ENCODE data around the gene XYLT2.
"Not testable (repeated sequence)": the region's sequence is repeated elsewhere in the genome, so short reads cannot be mapped to it uniquely, and the experiment has no call there.

Gene XYLT2

DNA sequence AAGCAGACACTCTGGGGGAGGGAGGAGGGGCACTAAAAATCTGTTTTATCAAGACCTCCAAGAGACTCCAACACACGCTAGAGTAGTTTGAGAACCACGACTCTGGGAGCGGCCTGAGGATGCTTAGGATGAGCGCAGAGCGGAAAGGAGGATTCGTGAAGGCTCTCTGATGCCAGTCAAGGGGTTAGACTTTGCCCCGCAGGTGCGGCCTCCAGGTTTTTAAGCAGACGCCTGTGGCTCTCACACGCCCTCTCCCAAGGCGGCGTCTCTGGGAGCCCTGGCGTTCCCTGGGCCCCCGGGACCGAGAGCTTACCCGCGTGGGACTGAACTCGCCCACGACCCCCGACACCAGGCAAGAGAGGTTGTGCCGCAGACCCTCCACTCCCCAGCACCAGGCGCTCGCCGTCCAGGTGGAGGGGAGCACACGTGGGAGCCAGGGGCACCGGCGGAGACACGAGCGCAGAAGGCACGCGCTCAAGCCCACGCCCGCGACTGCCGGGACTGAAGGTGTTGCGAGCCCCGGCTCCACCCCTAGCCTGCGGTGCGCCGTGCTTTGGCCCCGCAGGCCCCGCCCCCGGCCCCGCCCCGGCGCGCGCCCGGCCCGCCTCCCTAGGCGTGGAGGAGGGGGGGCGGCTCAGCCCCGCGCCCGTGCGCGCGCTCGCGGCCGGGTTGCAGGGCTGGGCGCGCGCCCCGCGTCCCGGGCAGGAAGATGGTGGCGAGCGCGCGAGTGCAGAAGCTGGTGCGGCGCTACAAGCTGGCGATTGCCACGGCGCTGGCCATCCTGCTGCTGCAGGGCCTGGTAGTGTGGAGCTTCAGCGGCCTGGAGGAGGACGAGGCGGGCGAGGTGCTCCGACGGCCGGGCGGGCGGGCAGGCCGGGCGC lies at the start of gene XYLT2:
TSS of gene XYLT2 (plus strand) at position 695 of the 881 bp plus-strand sequence. CDS start at position 710, 15 bp downstream.
- H3K27me3 Mint-ChIP-seq, result no peaks in the 10 kb centered on the region
- H3K4me1 Mint-ChIP-seq (ENCODE audit: low read depth), result peaks cover 31% of the 10 kb centered on the region
- no peaks in the 10 kb centered on the region for H3K9me3 Mint-ChIP-seq (ENCODE audit: low read depth)
- H3K4me3 Mint-ChIP-seq, result peak within 1 kb of the TSS; percentile 90
- H3K27ac Mint-ChIP-seq, result peak within 1 kb of the TSS; percentile 89
- H3K36me3 Mint-ChIP-seq, result no peaks in the 10 kb centered on the region

DNA sequence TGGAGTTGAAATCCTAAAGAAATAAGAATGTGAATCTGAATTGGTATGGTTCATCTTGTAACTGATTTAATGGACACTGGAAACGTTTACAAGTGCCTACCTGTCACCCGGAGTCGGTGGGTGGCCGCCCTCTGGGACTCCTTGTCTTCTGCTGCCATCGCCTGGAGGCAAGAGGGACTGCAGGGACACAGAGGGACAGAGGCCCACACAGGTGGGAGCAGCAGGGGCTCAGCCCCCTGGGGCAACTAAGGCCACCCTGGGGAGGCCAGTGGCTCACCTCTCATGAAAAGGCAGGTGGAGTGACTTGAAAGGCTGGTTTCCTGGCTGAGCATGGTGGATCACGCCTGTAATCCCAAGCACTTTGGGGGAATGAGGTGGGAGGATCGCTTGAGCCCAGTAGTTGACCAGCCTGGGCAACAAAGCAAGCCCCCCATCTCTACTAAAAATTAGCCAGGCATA lies 48.5 kb upstream of the XYLT2 start:
- Mint-ChIP-seq H3K9me3 (ENCODE audit: low read depth) (no peaks in the 10 kb centered on the region), H3K27me3 (peaks cover 2% of the 10 kb centered on the region), H3K27ac (no peak overlapping the region), H3K36me3 (no peaks in the 10 kb centered on the region), H3K4me3 (no peak overlapping the region), H3K4me1 (ENCODE audit: low read depth) (no peaks in the 10 kb centered on the region)

DNA sequence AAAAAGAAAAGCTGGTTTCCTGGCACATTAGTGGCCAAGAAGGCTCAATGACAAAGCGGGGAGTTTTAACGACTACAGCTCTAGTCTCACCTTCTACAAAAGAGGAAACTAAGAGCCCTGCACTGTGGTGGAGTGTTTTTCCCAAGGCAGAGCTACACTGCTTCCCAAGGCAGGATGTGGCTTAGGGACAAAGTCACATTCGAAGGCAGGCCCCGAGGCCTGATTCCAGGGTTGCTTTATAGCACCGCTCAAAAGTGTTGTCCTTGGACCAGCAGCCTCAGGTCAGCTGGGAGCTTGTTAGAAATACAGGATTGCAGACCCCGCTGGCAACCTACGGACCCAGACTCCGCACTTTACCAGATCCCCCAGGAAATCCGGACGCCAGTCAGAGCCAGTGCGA lies 47.9 kb upstream of the XYLT2 start:
- H3K4me3 Mint-ChIP-seq, result no peak overlapping the region
- no peak overlapping the region for H3K27ac Mint-ChIP-seq
- H3K36me3 Mint-ChIP-seq, result no peaks in the 10 kb centered on the region
- H3K9me3 Mint-ChIP-seq (ENCODE audit: low read depth), result no peaks in the 10 kb centered on the region
- no peaks in the 10 kb centered on the region for H3K4me1 Mint-ChIP-seq (ENCODE audit: low read depth)
- peaks cover 2% of the 10 kb centered on the region for H3K27me3 Mint-ChIP-seq

DNA sequence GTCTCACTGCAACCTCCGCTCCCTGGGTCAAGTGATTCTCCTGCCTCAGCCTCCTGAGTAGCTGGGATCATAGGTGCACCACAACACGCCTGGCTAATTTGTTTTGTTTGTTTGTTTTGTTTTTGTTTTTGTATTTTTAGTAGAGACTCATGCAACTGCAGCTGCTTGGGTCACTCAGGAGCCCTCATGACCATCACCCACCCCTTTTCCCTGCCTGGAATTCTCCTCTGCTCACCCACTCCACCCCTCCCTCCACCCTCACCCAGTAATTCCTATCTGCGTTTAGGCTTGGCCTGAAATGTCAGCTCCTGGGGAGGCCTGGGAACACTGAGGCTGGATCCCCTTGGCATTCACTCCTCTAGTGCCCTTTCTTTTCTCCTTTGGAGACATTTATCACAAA lies 46.1 kb upstream of the XYLT2 start:
- no peaks in the 10 kb centered on the region for H3K36me3 Mint-ChIP-seq
- no peak overlapping the region for H3K27ac Mint-ChIP-seq
- no peaks in the 10 kb centered on the region for H3K4me1 Mint-ChIP-seq (ENCODE audit: low read depth)
- peaks cover 5% of the 10 kb centered on the region for H3K27me3 Mint-ChIP-seq
- no peak overlapping the region for H3K4me3 Mint-ChIP-seq
- H3K9me3 Mint-ChIP-seq (ENCODE audit: low read depth), result no peaks in the 10 kb centered on the region

DNA sequence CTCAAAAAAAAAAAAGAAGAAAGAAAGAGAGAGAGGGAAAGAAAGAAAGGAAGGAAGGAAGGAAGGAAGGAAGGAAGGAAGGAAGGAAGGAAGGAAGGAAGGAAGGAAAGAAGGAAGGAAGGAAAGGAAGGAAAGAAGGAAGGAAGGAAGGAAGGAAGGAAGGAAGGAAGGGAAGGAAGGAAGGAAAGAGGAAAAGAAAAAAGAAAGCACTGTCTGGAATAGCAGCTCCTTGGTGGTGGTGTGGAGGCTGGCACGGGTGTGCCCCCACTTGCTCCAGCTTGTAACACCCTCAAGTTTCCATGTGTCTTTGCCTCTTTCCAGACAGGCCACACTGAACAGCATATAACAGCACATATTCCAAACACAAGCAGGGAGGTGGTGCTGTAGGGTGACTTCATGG lies 45.1 kb upstream of the XYLT2 start:
- not testable (repeated sequence) for H3K27me3 Mint-ChIP-seq; H3K9me3 Mint-ChIP-seq (ENCODE audit: low read depth); H3K4me3 Mint-ChIP-seq; H3K36me3 Mint-ChIP-seq; H3K27ac Mint-ChIP-seq; H3K4me1 Mint-ChIP-seq (ENCODE audit: low read depth)

DNA sequence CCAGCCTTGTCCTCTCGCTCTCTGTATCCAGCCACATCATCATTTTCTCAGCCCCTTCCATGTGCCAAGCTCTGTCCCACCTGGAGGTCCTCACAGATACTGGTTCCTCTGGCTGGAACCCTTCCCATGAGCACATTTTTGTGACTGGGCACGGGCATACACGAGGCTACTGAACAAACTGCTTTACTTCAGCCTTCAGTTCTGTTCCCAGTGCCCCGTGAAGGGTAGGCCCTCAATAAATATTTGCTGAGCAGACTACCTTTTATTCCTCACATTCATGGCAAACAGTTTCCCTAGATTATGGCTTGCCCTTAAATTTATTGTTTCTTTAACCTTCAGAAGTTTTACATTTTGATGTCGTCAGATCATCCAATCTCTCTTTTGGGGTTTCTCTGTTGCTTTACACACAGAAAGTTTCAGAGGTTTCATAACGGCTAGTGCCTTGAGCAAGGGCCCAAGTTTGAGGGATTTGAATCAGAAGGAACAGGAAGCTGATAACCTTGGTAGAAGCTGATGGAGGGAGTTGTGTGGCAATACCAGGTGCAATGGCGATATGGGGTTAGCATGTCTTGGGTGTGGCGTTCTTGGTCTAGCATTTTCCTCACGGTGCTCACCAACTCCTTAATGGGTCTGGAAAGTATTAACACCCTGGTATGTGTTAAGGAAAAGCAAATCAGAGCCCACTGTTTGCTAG lies 43.9 kb upstream of the XYLT2 start:
- Mint-ChIP-seq H3K36me3 (no peaks in the 10 kb centered on the region), H3K27me3 (peaks cover 7% of the 10 kb centered on the region), H3K4me3 (no peak overlapping the region), H3K4me1 (ENCODE audit: low read depth) (no peaks in the 10 kb centered on the region), H3K9me3 (ENCODE audit: low read depth) (no peaks in the 10 kb centered on the region), H3K27ac (no peak overlapping the region)

DNA sequence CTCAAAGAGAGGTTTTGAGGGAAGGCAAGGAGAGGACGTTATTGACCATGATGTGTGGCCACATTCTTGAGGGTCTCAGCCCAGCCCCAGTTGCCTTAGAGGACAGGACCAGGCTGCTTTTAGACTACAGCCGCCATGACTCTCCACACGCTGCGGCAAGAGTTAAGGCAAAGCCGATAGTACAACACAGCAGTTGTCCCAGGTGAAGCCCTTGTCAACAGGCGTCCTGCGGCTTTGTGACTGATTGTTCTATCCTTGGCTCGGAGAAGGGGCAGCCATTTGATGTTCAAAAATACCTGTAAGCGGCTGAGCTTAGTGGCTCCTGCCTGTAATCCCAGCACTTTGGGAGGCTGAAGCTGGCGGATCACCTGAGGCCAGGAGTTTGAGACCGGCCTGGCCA lies 42.9 kb upstream of the XYLT2 start:
- Mint-ChIP-seq H3K9me3 (ENCODE audit: low read depth) (no peaks in the 10 kb centered on the region), H3K27ac (no peak overlapping the region), H3K27me3 (peaks cover 7% of the 10 kb centered on the region), H3K4me1 (ENCODE audit: low read depth) (no peaks in the 10 kb centered on the region), H3K36me3 (no peaks in the 10 kb centered on the region), H3K4me3 (no peak overlapping the region)

DNA sequence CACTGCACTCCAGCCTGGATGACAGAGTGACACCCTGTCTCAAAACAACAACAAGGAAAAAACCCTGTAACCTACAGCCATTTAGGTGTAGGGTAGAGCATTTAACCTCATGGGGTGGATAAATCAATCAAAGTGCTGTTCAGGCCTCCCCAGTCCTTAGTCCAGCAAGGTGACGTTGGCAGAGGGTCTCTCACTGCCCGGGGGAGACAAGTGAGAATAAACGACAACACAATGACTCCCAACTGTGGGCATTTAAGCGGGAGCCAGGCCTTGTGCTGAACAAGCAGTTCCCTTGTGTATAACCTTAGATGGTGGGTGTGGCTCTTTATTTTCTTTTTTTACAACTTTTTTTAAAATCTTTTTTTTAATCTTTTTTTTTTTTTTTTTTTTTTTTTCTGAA lies 42.3 kb upstream of the XYLT2 start:
- Mint-ChIP-seq H3K4me3 (no peak overlapping the region), H3K36me3 (no peaks in the 10 kb centered on the region), H3K27me3 (peaks cover 7% of the 10 kb centered on the region), H3K4me1 (ENCODE audit: low read depth) (no peaks in the 10 kb centered on the region), H3K27ac (no peak overlapping the region), H3K9me3 (ENCODE audit: low read depth) (no peaks in the 10 kb centered on the region)

DNA sequence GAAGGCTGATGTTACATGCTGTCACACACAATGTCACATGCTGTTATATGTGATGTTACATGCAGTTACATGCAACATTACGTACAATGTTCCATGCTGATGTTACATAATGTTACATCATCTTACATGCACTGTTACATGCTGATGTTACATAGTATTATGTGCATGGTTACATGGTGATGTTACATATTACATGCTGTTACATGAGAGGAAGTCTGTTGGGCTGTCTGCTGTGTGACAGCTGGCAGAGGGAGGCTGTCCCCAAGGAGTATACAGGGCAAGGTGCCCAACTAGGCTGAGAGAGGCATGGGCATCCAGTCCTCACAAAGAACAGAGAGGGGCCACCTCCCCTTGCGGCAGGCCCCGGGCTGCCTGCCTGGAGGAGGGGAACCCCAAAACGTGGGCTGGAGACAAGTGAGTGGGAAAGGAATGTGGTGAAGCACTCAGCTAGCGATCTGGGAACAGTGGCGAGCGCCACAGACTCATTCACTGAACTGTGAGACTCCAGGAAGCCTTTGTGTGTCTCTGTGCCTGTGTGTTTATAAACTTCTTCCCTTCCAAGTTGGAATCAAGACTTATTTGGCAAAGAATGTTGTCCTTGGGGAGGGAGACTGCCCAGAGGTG lies 41.0 kb upstream of the XYLT2 start:
- Mint-ChIP-seq H3K4me3 (no peak overlapping the region), H3K4me1 (ENCODE audit: low read depth) (no peaks in the 10 kb centered on the region), H3K27ac (no peak overlapping the region), H3K9me3 (ENCODE audit: low read depth) (no peaks in the 10 kb centered on the region), H3K27me3 (peaks cover 7% of the 10 kb centered on the region), H3K36me3 (no peaks in the 10 kb centered on the region)

DNA sequence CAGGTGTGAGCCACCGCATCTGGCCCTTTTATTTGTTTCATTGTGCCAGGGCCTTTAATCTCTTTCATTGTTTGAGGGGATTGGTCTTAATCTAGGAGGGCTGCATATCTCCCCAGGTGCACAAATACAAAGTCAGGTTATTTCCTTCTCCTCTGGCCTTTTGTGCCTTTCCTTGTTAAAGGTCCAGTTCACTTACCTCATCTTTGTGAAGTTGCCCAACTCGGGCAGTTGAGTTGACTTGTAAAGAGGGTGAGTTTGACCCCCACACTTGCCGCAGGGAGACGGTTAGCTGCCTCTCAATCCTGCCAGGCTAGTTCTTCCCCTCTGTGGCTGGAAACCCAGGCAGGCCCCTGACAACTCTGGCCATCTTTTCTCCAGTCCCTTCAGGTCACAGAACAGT lies 38.3 kb upstream of the XYLT2 start:
- H3K9me3 Mint-ChIP-seq (ENCODE audit: low read depth), result no peaks in the 10 kb centered on the region
- H3K27ac Mint-ChIP-seq, result no peak overlapping the region
- no peaks in the 10 kb centered on the region for H3K36me3 Mint-ChIP-seq
- H3K4me3 Mint-ChIP-seq, result no peak overlapping the region
- no peaks in the 10 kb centered on the region for H3K4me1 Mint-ChIP-seq (ENCODE audit: low read depth)
- peaks cover 13% of the 10 kb centered on the region for H3K27me3 Mint-ChIP-seq

DNA sequence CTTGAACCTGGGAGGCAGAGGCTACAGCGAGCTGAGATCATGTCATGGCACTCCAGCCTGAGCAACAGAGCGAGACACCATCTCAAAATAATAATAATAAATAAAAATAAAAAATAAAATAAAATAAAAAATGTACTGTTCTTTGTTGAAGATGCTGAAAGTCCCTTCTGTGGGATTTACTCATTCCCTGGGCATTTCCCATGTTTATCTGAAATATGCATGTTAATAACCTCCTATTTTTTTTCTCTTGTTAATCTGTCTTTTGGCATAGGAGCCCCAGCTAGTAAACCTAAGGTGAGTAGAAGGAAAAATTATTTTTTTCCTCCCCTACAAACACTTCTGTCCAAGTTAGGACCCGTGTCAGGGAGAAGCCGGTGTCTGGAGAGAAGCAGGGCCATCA lies 37.3 kb upstream of the XYLT2 start:
- H3K9me3 Mint-ChIP-seq (ENCODE audit: low read depth), result no peaks in the 10 kb centered on the region
- no peaks in the 10 kb centered on the region for H3K36me3 Mint-ChIP-seq
- no peak overlapping the region for H3K4me3 Mint-ChIP-seq
- no peaks in the 10 kb centered on the region for H3K4me1 Mint-ChIP-seq (ENCODE audit: low read depth)
- H3K27me3 Mint-ChIP-seq, result peaks cover 13% of the 10 kb centered on the region
- no peak overlapping the region for H3K27ac Mint-ChIP-seq

DNA sequence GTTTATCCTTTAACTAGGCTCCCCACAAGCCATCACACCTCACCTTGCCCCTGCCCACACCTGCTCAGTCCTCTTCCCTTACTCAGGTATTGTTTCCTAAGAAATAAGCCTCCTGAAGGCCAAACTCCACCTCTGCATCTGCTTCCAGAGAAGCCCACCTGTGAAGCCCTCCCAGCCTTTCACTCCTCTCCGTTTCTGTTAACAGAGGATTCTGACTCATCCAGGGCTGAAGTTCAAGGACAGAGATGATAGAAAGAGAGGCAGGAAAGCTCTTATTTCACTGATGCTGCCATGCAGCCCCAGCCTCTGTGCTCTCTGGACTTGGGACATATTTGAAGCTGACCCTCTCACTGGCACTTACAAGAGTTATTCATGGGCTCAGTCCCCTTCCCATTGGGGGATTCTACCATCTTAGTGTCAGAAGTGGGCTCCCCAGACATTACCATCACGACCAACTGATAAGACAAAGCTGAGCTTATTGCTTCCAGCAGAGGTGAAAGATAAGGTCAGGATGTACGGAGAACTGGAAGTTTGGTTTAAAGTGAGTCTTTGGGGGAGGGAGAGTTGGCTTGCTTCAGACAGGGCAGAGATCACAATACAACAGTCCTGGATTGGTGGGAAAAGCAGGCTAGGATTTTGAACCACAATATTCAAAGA lies 35.3 kb upstream of the XYLT2 start:
- peaks cover 2% of the 10 kb centered on the region for H3K36me3 Mint-ChIP-seq
- no peaks in the 10 kb centered on the region for H3K4me1 Mint-ChIP-seq (ENCODE audit: low read depth)
- H3K27ac Mint-ChIP-seq, result no peak overlapping the region
- no peaks in the 10 kb centered on the region for H3K9me3 Mint-ChIP-seq (ENCODE audit: low read depth)
- H3K4me3 Mint-ChIP-seq, result no peak overlapping the region
- peaks cover 12% of the 10 kb centered on the region for H3K27me3 Mint-ChIP-seq

DNA sequence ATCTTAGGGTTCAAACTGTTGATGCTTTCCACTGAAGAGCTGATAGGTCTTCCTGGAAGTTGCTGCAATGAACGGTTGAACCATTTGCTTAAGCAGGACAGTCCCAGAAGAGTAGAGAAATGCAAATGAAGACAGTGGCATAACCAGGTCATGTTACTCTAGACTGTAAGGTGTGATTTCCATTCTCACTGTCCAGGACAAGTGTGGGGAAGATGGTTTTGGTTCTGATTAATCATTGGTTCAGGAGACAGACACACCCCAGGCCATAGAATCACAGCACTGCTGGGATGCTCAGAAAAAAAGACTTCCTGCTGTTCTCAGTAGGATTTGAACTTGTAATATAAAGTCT lies 34.8 kb upstream of the XYLT2 start:
- Mint-ChIP-seq H3K27me3 (peaks cover 12% of the 10 kb centered on the region), H3K4me1 (ENCODE audit: low read depth) (no peaks in the 10 kb centered on the region), H3K27ac (no peak overlapping the region), H3K36me3 (peaks cover 2% of the 10 kb centered on the region), H3K4me3 (no peak overlapping the region), H3K9me3 (ENCODE audit: low read depth) (no peaks in the 10 kb centered on the region)

DNA sequence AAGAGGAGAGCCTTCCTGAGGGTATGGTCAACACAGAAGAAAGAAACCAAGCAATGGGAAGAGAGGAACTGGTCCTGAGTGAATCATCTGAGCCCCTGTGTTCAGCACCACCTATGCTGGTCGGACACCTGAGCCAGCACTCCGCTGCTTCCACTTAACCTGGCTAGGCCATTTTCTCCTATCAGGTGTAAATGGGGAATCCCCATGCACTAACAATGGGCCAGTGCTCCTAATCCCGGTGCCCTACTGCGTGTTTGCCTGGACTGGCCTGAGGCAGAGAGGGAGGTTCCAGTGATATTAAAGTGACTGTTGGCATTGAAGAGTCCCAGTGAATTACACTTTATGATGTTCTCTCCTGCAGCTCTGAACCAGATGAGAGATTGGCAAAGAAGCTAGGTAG lies 34.4 kb upstream of the XYLT2 start:
- Mint-ChIP-seq H3K4me3 (no peak overlapping the region), H3K4me1 (ENCODE audit: low read depth) (no peaks in the 10 kb centered on the region), H3K36me3 (peaks cover 2% of the 10 kb centered on the region), H3K27ac (no peak overlapping the region), H3K9me3 (ENCODE audit: low read depth) (no peaks in the 10 kb centered on the region), H3K27me3 (peaks cover 12% of the 10 kb centered on the region)

DNA sequence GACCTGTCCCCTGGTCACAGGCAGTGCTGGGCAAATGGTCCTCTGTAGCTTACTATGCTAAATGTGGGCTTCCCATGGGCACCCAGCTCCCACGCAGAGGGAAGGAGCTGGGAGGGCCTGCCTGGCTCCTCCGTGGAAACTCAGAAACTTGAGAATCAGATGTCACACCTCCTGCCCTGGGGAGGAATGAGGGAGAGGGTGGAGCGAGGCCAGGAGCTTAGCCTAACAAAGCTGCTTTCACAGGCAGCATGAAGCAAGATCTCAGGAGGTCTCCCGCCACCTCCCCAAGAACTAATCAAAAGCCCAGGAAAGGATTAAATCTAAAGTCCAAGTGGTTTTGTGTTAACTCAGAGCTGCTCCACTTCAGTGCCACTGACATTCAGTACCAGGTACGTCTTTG lies 33.6 kb upstream of the XYLT2 start:
- Mint-ChIP-seq H3K4me3 (no peak overlapping the region), H3K36me3 (peaks cover 2% of the 10 kb centered on the region), H3K27me3 (peaks cover 12% of the 10 kb centered on the region), H3K9me3 (ENCODE audit: low read depth) (no peaks in the 10 kb centered on the region), H3K27ac (no peak overlapping the region), H3K4me1 (ENCODE audit: low read depth) (no peaks in the 10 kb centered on the region)
